ENCODE data around the gene TSC2.
"Not testable (repeated sequence)": the region's sequence is repeated elsewhere in the genome, so short reads cannot be mapped to it uniquely, and the experiment has no call there.

The TSC2 gene

GRCh38 chr16:2096853-2097595 is 49.2 kb downstream of the TSC2 start:
- in situ Hi-C loops (cut with MboI; ENCODE audit: low sequenced_read_pairs): no loop called here

GRCh38 chr16:2097689-2098088 is 49.9 kb downstream of the TSC2 start:
- in situ Hi-C loops (cut with MboI; ENCODE audit: low sequenced_read_pairs): not testable (repeated sequence)

GRCh38 chr16:2101581-2101980 is 53.8 kb downstream of the TSC2 start:
- in situ Hi-C loops (cut with MboI; ENCODE audit: low sequenced_read_pairs): not testable (repeated sequence)

GRCh38 chr16:2102471-2102870 is 54.7 kb downstream of the TSC2 start:
- in situ Hi-C loops (cut with MboI; ENCODE audit: low sequenced_read_pairs): no loop called here

- in situ Hi-C loops (cut with MboI; ENCODE audit: low sequenced_read_pairs): not testable (repeated sequence)
Measured at GRCh38 chr16:2104464-2104863, 56.7 kb downstream of the TSC2 start.

- in situ Hi-C loops (cut with MboI; ENCODE audit: low sequenced_read_pairs): not testable (repeated sequence)
Measured at GRCh38 chr16:2105291-2105690, 57.5 kb downstream of the TSC2 start.

- in situ Hi-C loops (cut with MboI; ENCODE audit: low sequenced_read_pairs): not testable (repeated sequence)
Measured at GRCh38 chr16:2105769-2106168, 58.0 kb downstream of the TSC2 start.

GRCh38 chr16:2106211-2106610 is 58.4 kb downstream of the TSC2 start:
- in situ Hi-C loops (cut with MboI; ENCODE audit: low sequenced_read_pairs): not testable (repeated sequence)

GRCh38 chr16:2107121-2107790 is 59.5 kb downstream of the TSC2 start:
- in situ Hi-C loops (cut with MboI; ENCODE audit: low sequenced_read_pairs): not testable (repeated sequence)

GRCh38 chr16:2107791-2108125 is 60.0 kb downstream of the TSC2 start:
- in situ Hi-C loops (cut with MboI; ENCODE audit: low sequenced_read_pairs): not testable (repeated sequence)

GRCh38 chr16:2108446-2109270 is 60.9 kb downstream of the TSC2 start:
- in situ Hi-C loops (cut with MboI; ENCODE audit: low sequenced_read_pairs): not testable (repeated sequence)

- in situ Hi-C loops (cut with MboI; ENCODE audit: low sequenced_read_pairs): not testable (repeated sequence)
Measured at GRCh38 chr16:2109271-2109580, 61.4 kb downstream of the TSC2 start.

- in situ Hi-C loops (cut with MboI; ENCODE audit: low sequenced_read_pairs): not testable (repeated sequence)
Measured at GRCh38 chr16:2109872-2110271, 62.1 kb downstream of the TSC2 start.

- in situ Hi-C loops (cut with MboI; ENCODE audit: low sequenced_read_pairs): not testable (repeated sequence)
Measured at GRCh38 chr16:2110332-2111008, 62.7 kb downstream of the TSC2 start.

GRCh38 chr16:2111009-2111353 is 63.2 kb downstream of the TSC2 start:
- in situ Hi-C loops (cut with MboI; ENCODE audit: low sequenced_read_pairs): not testable (repeated sequence)

- in situ Hi-C loops (cut with MboI; ENCODE audit: low sequenced_read_pairs): not testable (repeated sequence)
Measured at GRCh38 chr16:2111412-2112335, 63.9 kb downstream of the TSC2 start.

GRCh38 chr16:2112539-2113106 is 64.8 kb downstream of the TSC2 start:
- in situ Hi-C loops (cut with MboI; ENCODE audit: low sequenced_read_pairs): not testable (repeated sequence)

- in situ Hi-C loops (cut with MboI; ENCODE audit: low sequenced_read_pairs): not testable (repeated sequence)
Measured at GRCh38 chr16:2114225-2114624, 66.4 kb downstream of the TSC2 start.

GRCh38 chr16:2114885-2115590 is 67.3 kb downstream of the TSC2 start:
- in situ Hi-C loops (cut with MboI; ENCODE audit: low sequenced_read_pairs): not testable (repeated sequence)
